Gastrocnemius medialis (tissue), 4 donors: ENCODE results near the gene KCNJ1. TPM values are rescaled to one million over a fixed set of nuclear protein-coding genes. Genes with fewer than 3 reads are reported as not detected.

Experiments used
- ATAC-seq, 2 donors: fragments of 150-250 bp; one replicate each; pipeline ENCODE4 v1.9.1; 2016
- DNase-seq, 2 donors: peaks; one replicate each; pipeline ENCODE4 v3.0.0-alpha.2; 2019
- H3K27ac ChIP-seq, 4 donors: fragments of 200-600 bp; sonication (generic); 1 replicate in 1 of 4; 2 replicates in 3 of 4; pipeline ENCODE4 v1.5.1; 2016 to 2018; ENCODE audit warnings: mild to moderate bottlenecking in 2 of 4, moderate library complexity in 1 of 4
- H3K27me3 ChIP-seq, 3 donors: fragments of 200-600 bp; sonication (generic) in 2 of 3; 1 replicate in 1 of 3; 2 replicates in 2 of 3; pipeline versions ENCODE4 v1.5.1 to v1.6.0; 2016 to 2019; ENCODE audit warnings: mild to moderate bottlenecking in 1 of 3, moderate library complexity in 1 of 3
- H3K36me3 ChIP-seq, 2 donors: fragments of 200-600 bp; sonication (generic) in 1 of 2; one replicate each; pipeline ENCODE4 v1.5.1; 2017 to 2018
- H3K4me1 ChIP-seq, 2 donors: fragments of 200-600 bp; sonication (generic) in 1 of 2; one replicate each; pipeline ENCODE4 v1.5.1; 2016 to 2017; ENCODE audit warnings: mild to moderate bottlenecking in 2 of 2
- H3K4me3 ChIP-seq, 4 donors: fragments of 200-600 bp; sonication (generic) in 3 of 4; 1 replicate in 1 of 4; 2 replicates in 3 of 4; pipeline ENCODE4 v1.5.1; 2016 to 2019; ENCODE audit warnings: mild to moderate bottlenecking in 2 of 4
- H3K9me3 ChIP-seq, 3 donors: fragments of 200-600 bp; sonication (generic) in 2 of 3; 1 replicate in 1 of 3; 2 replicates in 2 of 3; pipeline ENCODE4 v1.5.1; 2016 to 2019
- POLR2A ChIP-seq, 2 donors: fragments of 450-650 bp; IDR thresholded peaks; one replicate each; pipeline ENCODE4 v1.6.1; 2017; ENCODE audit warnings: antibody characterized with exemption in 2 of 2, mild to moderate bottlenecking in 2 of 2, moderate library complexity in 2 of 2
- in situ Hi-C, 4 donors: fragments of 200-750 bp; cut with MboI; loops; one replicate each; pipeline versions ENCODE4 v1.15.0 to v1.8.0; 2017; ENCODE audit warnings: low sequenced_read_pairs in 4 of 4
- intact Hi-C: fragments of 100-400 bp; cut with DNase I; formaldehyde crosslinking; loops from one replicate; pipeline ENCODE4 v1.15.1; 2023; ENCODE audit warnings: low total_unique reads
- total RNA-seq, 4 donors: library from RNA; depleted of rRNA; stranded (reverse); fragments of >200 nt; gene quantifications; one replicate each; pipeline versions ENCODE4 v1.1.0 to v1.2.3, GENCODE V29; 2016
- TF ChIP-seq, protein P1 (sequence below), 5 experiments: fragments of 450-650 bp in 3 of 5; fragments of 200-600 bp in 2 of 5; sonication (generic) in 2 of 5; IDR thresholded peaks in 4 of 5; conservative IDR thresholded peaks in 1 of 5; 1 replicate in 4 of 5; 2 replicates in 1 of 5; pipeline ENCODE4 v1.5.1; 2016 to 2019; ENCODE audit warnings: antibody characterized with exemption in 5 of 5, mild to moderate bottlenecking in 3 of 5, moderate library complexity in 3 of 5

Gene KCNJ1
- total RNA-seq, 4 donors from 2014 or later: 3.1 TPM; not detected in 3

DNA sequence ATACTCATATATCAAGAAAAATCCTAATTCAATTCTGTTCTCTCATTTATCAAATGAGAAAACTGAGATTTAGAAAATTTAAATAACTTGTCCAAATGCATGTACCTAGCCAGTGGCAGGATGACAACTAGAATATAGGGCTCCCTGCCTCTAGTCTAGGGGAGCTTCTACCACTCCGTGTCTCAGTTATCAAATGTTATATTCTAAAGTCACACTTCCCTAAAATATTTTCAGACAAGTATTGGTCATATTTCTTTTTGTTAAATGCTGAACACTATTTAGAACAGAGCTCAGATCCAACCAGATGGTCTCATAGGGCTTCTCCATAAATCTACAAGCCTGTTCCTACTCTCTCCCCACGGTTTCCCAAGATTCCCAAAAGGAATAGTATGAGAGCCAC, 26.3 kb downstream of the KCNJ1 start:
- ATAC-seq (no peak), DNase-seq (no peak)
- no peak overlapping the region for H3K4me3 ChIP-seq
- H3K36me3 ChIP-seq: no peaks in the 10 kb centered on the region
- H3K27ac ChIP-seq: no peak overlapping the region
- in situ Hi-C loops (loop anchor here (25.0 kb wide), 3 partner anchors 203 to 803 kb away; no protein-coding TSS in a partner anchor), intact Hi-C loops (no loop called here)
- peaks cover 0 to 3% (median 0%) of the 10 kb centered on the region in 3 donors for H3K27me3 ChIP-seq
- H3K9me3 ChIP-seq: no peaks in the 10 kb centered on the region
- no peak for TF ChIP-seq POLR2A (IDR thresholded peaks at IDR 0.05)
- TF ChIP-seq, protein P1, sequence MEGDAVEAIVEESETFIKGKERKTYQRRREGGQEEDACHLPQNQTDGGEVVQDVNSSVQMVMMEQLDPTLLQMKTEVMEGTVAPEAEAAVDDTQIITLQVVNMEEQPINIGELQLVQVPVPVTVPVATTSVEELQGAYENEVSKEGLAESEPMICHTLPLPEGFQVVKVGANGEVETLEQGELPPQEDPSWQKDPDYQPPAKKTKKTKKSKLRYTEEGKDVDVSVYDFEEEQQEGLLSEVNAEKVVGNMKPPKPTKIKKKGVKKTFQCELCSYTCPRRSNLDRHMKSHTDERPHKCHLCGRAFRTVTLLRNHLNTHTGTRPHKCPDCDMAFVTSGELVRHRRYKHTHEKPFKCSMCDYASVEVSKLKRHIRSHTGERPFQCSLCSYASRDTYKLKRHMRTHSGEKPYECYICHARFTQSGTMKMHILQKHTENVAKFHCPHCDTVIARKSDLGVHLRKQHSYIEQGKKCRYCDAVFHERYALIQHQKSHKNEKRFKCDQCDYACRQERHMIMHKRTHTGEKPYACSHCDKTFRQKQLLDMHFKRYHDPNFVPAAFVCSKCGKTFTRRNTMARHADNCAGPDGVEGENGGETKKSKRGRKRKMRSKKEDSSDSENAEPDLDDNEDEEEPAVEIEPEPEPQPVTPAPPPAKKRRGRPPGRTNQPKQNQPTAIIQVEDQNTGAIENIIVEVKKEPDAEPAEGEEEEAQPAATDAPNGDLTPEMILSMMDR (IDR thresholded peaks at IDR 0.05 in 4 of 5, conservative IDR thresholded peaks at IDR 0.05 in 1 of 5): no peak
- H3K4me1 ChIP-seq: peaks cover 0 to 6% of the 10 kb centered on the region in 2 donors

DNA sequence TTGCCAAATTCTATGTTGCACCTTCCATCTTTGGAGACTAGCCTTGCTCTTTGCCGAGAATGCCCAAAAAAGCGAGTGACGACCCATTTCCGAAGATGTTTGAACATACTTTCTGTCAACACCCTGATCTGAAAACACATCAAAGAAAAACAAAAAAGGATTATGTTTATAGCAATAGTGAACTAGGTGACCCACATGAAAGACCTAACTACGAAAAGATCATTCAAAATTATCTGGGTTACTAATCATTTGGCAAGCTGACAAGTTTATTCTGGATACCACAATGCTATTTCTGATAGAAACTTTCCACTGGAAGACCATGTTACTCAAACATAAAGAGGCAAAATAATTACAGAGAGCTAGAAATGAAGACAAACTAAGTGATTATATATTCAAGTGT, 27.0 kb downstream of the KCNJ1 start:
- Histone ChIP-seq H3K4me1 (peaks cover 0 to 6% of the 10 kb centered on the region in 2 donors), H3K27ac (no peak overlapping the region), H3K36me3 (no peaks in the 10 kb centered on the region), H3K27me3 (peaks cover 0 to 3% (median 2%) of the 10 kb centered on the region in 3 donors), H3K9me3 (no peaks in the 10 kb centered on the region), H3K4me3 (no peak overlapping the region)
- intact Hi-C loops (no loop called here), in situ Hi-C loops (loop anchor here (25.0 kb wide), 3 partner anchors 203 to 803 kb away; no protein-coding TSS in a partner anchor)
- no peak for ATAC-seq
- TF ChIP-seq, protein P1 (IDR thresholded peaks at IDR 0.05 in 4 of 5, conservative IDR thresholded peaks at IDR 0.05 in 1 of 5): no peak
- TF ChIP-seq POLR2A (IDR thresholded peaks at IDR 0.05): no peak
- no peak for DNase-seq

DNA sequence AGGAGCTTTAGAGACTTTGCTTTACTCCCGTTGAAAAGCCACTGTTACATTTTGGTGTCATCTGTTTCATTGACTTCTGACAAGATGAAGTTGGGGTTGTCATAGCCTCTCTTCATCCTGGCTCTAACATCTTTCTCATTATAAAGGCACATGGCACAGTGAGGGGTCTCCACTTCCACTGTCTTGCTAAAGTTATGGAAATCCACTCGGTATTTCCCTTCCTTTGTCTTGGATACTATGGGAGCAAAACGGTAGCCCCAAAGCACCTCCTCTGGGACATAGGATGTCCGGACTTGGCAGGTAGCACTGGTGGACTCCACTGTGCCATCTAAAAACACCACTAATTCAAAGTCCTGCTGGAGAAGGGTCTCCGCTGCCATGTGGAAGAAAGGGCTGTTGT, 28.0 kb downstream of the KCNJ1 start:
- Histone ChIP-seq H3K27ac (no peak overlapping the region), H3K9me3 (no peaks in the 10 kb centered on the region), H3K4me1 (peaks cover 0 to 6% of the 10 kb centered on the region in 2 donors), H3K27me3 (peaks cover 0 to 3% (median 3%) of the 10 kb centered on the region in 3 donors), H3K4me3 (no peak overlapping the region), H3K36me3 (no peaks in the 10 kb centered on the region)
- no peak for ATAC-seq
- no peak for TF ChIP-seq POLR2A (IDR thresholded peaks at IDR 0.05)
- TF ChIP-seq, protein P1 (IDR thresholded peaks at IDR 0.05 in 4 of 5, conservative IDR thresholded peaks at IDR 0.05 in 1 of 5): no peak
- intact Hi-C loops: loop anchor here (10.0 kb wide), 1 partner anchor 144 kb away; the partner anchor contains the start of gene FLI1
- in situ Hi-C loops: loop anchor here (10.0 to 25.0 kb wide), 5 partner anchors 202 to 802 kb away; no protein-coding TSS in a partner anchor
- no peak for DNase-seq

DNA sequence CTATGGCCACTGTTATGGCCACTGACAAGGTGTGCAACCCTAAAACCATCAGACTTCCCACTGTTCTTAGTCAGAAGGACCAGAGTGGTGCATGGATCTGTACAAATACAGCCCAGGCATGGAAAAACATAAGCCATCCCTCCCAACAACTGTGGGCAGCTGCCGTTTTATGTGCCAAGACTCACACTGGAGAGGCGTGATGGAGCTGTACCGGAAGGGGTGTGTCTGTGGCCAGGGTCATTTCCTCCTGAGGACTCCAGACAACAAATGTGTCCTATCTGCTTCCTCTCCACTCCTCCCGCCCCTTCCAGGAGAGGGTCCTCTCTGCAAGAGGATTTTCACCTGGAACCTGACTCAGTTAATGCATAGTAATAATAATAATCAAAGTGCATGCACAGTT, 29.5 kb downstream of the KCNJ1 start:
- H3K9me3 ChIP-seq: no peaks in the 10 kb centered on the region
- H3K27ac ChIP-seq: no peak overlapping the region
- in situ Hi-C loops: loop anchor here (10.0 to 25.0 kb wide), 5 partner anchors 200 to 800 kb away; no protein-coding TSS in a partner anchor
- H3K4me3 ChIP-seq: no peak overlapping the region
- no peaks in the 10 kb centered on the region for H3K36me3 ChIP-seq
- ATAC-seq (peak in 1 of 2 donors; percentile 21), DNase-seq (no peak)
- no peak for TF ChIP-seq POLR2A (IDR thresholded peaks at IDR 0.05)
- TF ChIP-seq, protein P1 (IDR thresholded peaks at IDR 0.05 in 4 of 5, conservative IDR thresholded peaks at IDR 0.05 in 1 of 5): no peak
- peaks cover 0 to 3% (median 3%) of the 10 kb centered on the region in 3 donors for H3K27me3 ChIP-seq
- intact Hi-C loops: loop anchor here (10.0 kb wide), 1 partner anchor 143 kb away; the partner anchor contains the start of gene FLI1
- H3K4me1 ChIP-seq: peaks cover 0 to 6% of the 10 kb centered on the region in 2 donors
